H1 (cell line): Measurements from ENCODE around the gene NANOS2. TPM values are rescaled to one million over a fixed set of nuclear protein-coding genes. Genes with fewer than 3 reads are reported as not detected.

Experiments
- ATF3 ChIP-seq: IDR thresholded peaks from 2 replicates; pipeline ENCODE4 v1.6.1; 2011; ENCODE audit warnings: low read depth, mild to moderate bottlenecking, low read length; ENCODE audit not compliant: insufficient read depth
- CBX5 ChIP-seq: fragments of 300-800, 300-1000 bp; sonication (generic); IDR thresholded peaks from 2 replicates; pipeline ENCODE4 v1.7.1; 2016; ENCODE audit warnings: antibody characterized with exemption, low read length, low read depth
- CHD1 ChIP-seq: IDR thresholded peaks from 2 replicates; pipeline ENCODE4 v1.6.1; 2012; ENCODE audit warnings: low read depth, low read length, improper control_type of control experiment
- KDM5A ChIP-seq: fragments of 200-600 bp; IDR thresholded peaks from 2 replicates; pipeline ENCODE4 v1.7.1; 2012; ENCODE audit warnings: mild to moderate bottlenecking, low read length, inconsistent platforms, mixed read lengths
- POU5F1 ChIP-seq: IDR thresholded peaks from 2 replicates; pipeline ENCODE4 v1.6.1; 2011; ENCODE audit warnings: low read depth, mild to moderate bottlenecking, low read length, moderate library complexity
- RBBP5 ChIP-seq: IDR thresholded peaks from 2 replicates; pipeline ENCODE4 v1.7.1; 2012; ENCODE audit warnings: low read depth, mild to moderate bottlenecking, inconsistent platforms, low read length, moderate library complexity, borderline replicate concordance
- USF2 ChIP-seq: IDR thresholded peaks from 2 replicates; pipeline ENCODE4 v1.6.1; 2011; ENCODE audit warnings: low read length, improper control_type of control experiment
- polyA plus RNA-seq, 7 experiments: library from polyadenylated mRNA; depleted of rRNA in 3 of 7; stranded (reverse) in 5 of 7; unstranded in 2 of 7; fragments of >200 nt in 5 of 7; fragments of 200-250 nt in 2 of 7; gene quantifications; 1 replicate in 5 of 7; 2 replicates in 1 of 7; 4 replicates in 1 of 7; pipeline versions ENCODE4 v1.2.1 to v1.2.3, GENCODE V29; 2011 to 2013; ENCODE audit warnings: missing spikeins in 2 of 7, mixed read lengths in 2 of 7
- total RNA-seq: library from RNA; stranded (reverse); fragmentation: NEBNext Ultra II Directional; extraction: Animal tissue kit (Norgen Biotek cat#: 25700); gene quantifications from 2 replicates; pipeline ENCODE4 v1.2.1, GENCODE V29; 2021
- TF ChIP-seq, protein P1 (sequence below): fragments of 300-600 bp; sonication (generic); IDR thresholded peaks from 2 replicates; pipeline ENCODE4 v1.7.1; 2012; ENCODE audit warnings: low read length, moderate library complexity, mild to moderate bottlenecking, inconsistent platforms; ENCODE audit not compliant: insufficient replicate concordance

Gene NANOS2
- total and polyA plus RNA-seq, 2 of the 8 experiments (the other 6 are each of a cell fraction or from before 2014, with no cell fraction given): 0.20 TPM; not detected in 1

DNA sequence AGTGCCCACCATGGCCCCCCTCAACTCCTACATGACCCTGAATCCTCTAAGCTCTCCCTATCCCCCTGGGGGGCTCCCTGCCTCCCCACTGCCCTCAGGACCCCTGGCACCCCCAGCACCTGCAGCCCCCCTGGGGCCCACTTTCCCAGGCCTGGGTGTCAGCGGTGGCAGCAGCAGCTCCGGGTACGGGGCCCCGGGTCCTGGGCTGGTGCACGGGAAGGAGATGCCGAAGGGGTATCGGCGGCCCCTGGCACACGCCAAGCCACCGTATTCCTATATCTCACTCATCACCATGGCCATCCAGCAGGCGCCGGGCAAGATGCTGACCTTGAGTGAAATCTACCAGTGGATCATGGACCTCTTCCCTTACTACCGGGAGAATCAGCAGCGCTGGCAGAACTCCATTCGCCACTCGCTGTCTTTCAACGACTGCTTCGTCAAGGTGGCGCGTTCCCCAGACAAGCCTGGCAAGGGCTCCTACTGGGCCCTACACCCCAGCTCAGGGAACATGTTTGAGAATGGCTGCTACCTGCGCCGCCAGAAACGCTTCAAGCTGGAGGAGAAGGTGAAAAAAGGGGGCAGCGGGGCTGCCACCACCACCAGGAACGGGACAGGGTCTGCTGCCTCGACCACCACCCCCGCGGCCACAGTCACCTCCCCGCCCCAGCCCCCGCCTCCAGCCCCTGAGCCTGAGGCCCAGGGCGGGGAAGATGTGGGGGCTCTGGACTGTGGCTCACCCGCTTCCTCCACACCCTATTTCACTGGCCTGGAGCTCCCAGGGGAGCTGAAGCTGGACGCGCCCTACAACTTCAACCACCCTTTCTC lies 42.3 kb downstream of the NANOS2 start (continued):
- TF ChIP-seq, protein P1, sequence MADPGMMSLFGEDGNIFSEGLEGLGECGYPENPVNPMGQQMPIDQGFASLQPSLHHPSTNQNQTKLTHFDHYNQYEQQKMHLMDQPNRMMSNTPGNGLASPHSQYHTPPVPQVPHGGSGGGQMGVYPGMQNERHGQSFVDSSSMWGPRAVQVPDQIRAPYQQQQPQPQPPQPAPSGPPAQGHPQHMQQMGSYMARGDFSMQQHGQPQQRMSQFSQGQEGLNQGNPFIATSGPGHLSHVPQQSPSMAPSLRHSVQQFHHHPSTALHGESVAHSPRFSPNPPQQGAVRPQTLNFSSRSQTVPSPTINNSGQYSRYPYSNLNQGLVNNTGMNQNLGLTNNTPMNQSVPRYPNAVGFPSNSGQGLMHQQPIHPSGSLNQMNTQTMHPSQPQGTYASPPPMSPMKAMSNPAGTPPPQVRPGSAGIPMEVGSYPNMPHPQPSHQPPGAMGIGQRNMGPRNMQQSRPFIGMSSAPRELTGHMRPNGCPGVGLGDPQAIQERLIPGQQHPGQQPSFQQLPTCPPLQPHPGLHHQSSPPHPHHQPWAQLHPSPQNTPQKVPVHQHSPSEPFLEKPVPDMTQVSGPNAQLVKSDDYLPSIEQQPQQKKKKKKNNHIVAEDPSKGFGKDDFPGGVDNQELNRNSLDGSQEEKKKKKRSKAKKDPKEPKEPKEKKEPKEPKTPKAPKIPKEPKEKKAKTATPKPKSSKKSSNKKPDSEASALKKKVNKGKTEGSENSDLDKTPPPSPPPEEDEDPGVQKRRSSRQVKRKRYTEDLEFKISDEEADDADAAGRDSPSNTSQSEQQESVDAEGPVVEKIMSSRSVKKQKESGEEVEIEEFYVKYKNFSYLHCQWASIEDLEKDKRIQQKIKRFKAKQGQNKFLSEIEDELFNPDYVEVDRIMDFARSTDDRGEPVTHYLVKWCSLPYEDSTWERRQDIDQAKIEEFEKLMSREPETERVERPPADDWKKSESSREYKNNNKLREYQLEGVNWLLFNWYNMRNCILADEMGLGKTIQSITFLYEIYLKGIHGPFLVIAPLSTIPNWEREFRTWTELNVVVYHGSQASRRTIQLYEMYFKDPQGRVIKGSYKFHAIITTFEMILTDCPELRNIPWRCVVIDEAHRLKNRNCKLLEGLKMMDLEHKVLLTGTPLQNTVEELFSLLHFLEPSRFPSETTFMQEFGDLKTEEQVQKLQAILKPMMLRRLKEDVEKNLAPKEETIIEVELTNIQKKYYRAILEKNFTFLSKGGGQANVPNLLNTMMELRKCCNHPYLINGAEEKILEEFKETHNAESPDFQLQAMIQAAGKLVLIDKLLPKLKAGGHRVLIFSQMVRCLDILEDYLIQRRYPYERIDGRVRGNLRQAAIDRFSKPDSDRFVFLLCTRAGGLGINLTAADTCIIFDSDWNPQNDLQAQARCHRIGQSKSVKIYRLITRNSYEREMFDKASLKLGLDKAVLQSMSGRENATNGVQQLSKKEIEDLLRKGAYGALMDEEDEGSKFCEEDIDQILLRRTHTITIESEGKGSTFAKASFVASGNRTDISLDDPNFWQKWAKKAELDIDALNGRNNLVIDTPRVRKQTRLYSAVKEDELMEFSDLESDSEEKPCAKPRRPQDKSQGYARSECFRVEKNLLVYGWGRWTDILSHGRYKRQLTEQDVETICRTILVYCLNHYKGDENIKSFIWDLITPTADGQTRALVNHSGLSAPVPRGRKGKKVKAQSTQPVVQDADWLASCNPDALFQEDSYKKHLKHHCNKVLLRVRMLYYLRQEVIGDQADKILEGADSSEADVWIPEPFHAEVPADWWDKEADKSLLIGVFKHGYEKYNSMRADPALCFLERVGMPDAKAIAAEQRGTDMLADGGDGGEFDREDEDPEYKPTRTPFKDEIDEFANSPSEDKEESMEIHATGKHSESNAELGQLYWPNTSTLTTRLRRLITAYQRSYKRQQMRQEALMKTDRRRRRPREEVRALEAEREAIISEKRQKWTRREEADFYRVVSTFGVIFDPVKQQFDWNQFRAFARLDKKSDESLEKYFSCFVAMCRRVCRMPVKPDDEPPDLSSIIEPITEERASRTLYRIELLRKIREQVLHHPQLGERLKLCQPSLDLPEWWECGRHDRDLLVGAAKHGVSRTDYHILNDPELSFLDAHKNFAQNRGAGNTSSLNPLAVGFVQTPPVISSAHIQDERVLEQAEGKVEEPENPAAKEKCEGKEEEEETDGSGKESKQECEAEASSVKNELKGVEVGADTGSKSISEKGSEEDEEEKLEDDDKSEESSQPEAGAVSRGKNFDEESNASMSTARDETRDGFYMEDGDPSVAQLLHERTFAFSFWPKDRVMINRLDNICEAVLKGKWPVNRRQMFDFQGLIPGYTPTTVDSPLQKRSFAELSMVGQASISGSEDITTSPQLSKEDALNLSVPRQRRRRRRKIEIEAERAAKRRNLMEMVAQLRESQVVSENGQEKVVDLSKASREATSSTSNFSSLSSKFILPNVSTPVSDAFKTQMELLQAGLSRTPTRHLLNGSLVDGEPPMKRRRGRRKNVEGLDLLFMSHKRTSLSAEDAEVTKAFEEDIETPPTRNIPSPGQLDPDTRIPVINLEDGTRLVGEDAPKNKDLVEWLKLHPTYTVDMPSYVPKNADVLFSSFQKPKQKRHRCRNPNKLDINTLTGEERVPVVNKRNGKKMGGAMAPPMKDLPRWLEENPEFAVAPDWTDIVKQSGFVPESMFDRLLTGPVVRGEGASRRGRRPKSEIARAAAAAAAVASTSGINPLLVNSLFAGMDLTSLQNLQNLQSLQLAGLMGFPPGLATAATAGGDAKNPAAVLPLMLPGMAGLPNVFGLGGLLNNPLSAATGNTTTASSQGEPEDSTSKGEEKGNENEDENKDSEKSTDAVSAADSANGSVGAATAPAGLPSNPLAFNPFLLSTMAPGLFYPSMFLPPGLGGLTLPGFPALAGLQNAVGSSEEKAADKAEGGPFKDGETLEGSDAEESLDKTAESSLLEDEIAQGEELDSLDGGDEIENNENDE: no peak
- TF ChIP-seq USF2 (no peak), CHD1 (no peak), POU5F1 (no peak), KDM5A (no peak), CBX5 (no peak), ATF3 (no peak), RBBP5 (no peak)
